HG03378 (cell line): Measurements from ENCODE around the gene SLFN14.
"Not testable (repeated sequence)": the region's sequence is repeated elsewhere in the genome, so short reads cannot be mapped to it uniquely, and the experiment has no call there.

Experiments
- ATAC-seq: cut with Tn5 transposase; IDR thresholded peaks from one replicate; pipeline ENCODE4 v1.9.1; 2021; ENCODE audit warnings: mild to moderate bottlenecking, moderate library complexity; ENCODE audit not compliant: unreplicated experiment

Gene SLFN14

DNA sequence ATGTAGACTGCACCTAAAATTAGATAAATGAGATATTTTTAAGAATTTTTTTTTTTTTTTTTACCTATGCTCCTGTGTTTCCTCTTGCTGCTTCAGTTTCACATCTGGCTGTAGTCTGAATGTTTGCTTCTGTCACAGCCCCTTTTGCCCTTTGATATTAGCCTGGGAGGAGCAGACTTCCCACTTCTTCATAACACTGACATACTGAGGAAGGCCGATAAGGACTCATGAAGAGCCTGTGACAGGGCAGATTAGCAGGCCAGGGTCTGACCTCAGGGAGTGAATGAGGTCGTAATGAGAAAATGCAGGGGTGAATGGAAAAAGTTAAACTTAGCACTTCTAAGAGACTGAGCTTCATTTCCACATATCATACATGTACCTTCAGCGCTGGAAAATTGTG, at the start of gene SLFN14:
SLFN14 (minus strand) TSS at position 117 of the 400 bp plus-strand sequence. CDS start 2,757 bp downstream, outside the sequence.
- no peak for ATAC-seq

DNA sequence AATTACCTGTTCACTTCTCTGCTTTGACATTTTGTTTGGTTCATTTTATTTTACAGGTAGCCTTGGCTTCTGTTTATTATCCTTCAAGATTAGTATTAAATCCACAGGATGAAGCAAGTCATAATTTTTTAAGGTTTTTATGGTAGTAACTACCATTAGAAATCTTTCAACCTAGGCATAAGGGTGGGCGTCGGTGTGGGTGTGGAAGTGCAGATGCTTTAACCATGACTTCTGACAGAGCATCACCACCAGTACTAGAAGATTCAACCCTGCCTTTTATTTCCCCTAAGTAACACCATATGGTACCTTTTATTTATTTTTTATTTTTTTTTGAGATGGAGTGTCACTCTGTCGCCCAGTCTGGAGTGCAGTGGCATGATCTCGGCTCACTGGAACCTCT, 49.2 kb upstream of the SLFN14 start:
- no peak for ATAC-seq

DNA sequence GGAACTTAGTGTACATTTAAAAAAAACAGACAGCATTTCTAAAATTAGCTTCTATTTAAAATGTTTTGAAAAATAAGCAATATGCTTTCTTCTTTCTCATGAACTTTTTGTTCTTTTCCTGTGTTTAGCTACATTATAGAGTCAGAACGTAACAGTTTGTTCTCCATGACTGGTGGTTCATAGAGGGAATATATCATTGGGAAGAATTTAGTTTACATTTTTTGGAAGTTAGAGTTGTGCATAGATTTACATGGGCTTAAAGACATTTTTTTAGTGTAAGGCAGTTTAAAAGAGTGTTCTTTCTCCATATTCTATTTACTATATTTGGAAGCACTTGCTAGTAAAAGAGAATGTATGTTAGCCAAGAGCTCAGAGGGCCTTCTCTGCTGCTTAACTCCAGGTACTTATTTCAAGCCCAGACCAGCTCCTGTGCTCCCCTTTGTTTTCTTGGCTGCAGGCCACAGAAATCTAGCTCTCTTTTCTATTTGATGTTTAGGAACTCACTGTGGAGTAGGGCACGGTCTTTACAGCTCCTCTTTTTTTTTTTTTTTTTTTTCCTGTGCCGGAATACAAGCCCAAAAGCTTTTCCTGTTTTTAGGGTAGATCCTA, 46.7 kb upstream of the SLFN14 start:
- no peak for ATAC-seq

- ATAC-seq, result no peak
Measured at GRCh38 chr17:35605678-35606077, 45.1 kb upstream of the SLFN14 start.

GRCh38 chr17:35603674-35604073, 43.1 kb upstream of the SLFN14 start:
- ATAC-seq, result no peak

DNA sequence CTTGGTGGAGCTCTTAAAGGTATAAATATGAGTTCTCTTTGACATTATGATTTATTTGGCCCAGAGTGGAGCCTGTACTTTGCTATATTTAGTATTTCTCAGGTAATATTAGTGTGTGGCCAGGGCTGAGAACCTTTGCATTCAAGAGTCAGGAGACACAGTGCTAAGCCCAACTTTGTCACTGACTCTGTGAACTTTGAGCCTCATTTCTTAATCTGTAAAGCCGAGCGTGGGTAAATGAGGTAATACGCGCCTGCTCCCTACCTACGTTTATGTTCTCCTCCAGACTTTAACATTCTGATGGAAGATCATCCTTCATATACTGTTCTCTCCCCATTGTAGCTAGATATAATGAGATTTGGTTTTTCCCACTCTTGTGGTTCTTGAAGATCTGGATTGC, 37.0 kb upstream of the SLFN14 start:
- ATAC-seq, result no peak

DNA sequence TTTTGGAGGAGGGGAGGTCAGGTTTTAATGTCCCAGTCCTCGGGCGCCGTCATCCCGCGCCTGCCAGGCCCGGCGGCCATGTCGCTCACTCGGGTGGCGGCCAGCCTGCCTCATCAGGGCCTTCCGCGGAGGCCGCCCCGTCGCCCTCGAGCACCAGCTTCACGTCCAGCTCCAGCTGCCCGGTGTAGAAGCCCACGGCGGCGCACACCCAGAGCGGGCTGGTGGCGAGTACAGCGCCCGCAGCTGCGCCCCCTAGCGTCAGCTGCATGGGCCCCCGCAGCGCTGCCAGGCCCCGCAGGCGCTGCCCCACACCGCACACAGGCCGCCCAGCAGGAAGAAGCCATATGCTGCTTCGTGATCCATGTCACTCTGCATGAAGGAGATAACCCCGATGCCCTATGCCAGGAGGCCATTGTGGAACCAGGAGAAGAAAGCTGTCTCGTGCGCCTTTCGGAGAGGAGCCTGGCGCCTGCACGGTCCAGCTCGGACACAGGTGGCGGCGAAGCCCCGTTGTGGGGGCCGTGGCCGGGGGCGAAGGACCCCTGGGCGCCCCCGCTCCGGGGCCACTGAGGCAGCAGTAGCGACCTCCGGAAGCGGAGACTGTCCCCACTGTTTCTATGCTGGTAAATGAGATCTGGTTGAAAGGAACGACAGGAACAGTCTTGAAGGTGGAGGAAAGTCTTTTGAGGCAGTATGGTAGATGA, 36.1 kb upstream of the SLFN14 start:
- no peak for ATAC-seq

DNA sequence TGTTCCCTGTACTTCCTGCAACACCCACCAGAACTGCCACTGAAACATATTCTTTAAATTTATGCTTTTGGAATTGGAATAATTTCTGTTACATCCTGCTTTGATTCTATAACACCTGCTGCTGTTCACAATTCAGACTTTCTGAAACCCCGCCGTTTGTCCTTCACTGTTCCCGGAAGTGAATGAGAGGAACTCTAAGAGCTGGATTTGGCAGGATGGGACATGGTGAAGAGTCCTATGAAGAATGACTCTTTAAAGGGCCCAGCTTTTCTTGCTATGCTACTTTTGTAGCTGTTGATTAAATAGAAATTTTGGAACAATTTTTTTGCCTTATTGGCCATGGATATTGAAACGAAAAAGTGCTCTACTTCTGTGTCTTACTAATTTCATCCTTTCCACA, 35.5 kb upstream of the SLFN14 start:
- no peak for ATAC-seq

- no peak for ATAC-seq
Measured at GRCh38 chr17:35588196-35588920, 27.7 kb upstream of the SLFN14 start.

DNA sequence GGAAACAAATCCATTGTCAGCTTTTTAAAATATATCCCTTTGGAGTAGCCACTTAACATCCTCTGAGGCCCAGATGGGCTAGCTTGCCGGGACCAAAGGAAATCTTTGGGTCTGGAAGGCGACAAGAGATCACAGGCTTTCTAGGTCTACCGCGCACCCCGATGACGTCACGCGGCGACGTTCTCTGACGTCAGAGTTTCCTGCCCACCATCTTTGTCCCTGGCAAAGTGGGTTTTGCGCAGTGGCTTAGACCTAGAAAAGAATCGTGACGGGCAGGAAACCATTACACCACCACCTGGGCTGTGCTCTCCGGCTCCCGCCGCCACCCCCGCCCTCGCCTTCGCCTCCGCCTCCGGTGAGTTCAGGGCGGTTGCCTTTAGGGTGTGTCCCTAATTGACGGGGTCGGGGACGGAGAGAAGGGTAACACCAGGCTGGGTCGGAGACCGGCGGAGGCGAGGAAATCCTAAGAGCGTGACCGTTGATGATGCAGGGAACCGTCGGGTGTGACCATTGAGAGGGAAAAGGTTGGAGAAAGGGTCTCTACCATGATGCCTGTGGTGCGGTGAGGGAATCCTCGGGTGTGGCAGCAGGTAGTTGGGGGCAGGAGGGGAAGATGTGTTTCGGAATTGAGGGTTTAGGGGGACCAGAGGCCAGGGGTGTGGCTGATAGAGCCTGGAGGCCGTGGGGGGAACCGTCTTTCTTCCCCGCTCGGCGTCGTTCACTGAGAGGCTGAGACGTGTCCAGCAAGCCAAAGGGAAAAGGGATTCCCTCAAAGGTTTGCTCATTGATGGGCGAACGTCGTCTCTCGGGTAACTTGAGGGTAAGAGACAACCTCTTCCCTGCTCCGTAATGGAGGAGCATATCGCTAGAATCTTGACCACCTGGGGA, 26.7 kb upstream of the SLFN14 start, which contains the start of gene AP2B1:
AP2B1 (plus strand) TSS at position 249 of the 888 bp plus-strand sequence. CDS start 6,709 bp downstream, outside the sequence.
- peak; percentile 66 for ATAC-seq

DNA sequence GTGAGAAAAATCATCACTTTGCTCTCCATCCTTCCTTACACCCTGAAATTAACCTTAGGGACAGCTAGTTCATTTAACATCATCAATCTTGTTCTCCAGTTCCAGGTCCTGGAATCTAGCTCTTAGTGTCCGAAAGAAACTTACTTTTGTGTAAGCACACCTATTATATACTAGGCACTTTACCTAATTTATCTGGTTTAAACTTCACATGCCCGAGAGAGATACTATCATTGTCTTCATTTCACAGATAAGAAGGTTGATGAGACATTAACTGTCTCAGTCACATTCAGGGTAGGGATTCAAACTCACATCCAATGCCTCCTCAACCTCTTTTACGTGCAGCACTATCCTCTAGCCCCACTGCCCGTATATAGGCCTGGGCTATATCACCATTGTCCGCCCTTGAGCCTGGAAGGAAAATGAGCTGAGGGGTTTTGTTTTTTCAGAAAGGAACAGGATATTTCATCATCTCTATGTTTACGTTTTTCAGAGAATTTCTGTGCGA, 26.0 kb upstream of the SLFN14 start:
- ATAC-seq, result peak; percentile 16

DNA sequence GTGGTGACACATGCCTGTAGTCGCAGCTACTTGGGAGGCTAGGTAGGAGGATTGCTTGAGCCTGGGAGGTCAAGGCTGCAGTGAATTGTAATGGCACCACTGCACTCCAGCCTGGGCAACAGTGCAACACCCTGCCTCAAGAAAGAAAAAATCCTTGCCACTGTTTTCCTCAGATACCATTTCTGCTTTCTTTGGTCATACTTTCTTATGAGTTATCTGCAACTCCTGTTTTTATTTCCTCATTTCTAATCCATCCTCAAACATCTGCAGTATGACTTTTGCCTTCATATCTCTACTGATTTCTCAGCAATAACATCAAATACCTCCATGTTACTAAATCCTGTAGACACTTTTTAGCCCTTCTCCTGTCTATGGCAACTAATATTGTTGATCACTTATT, 23.4 kb upstream of the SLFN14 start:
- no peak for ATAC-seq

GRCh38 chr17:35578929-35579432, 18.4 kb upstream of the SLFN14 start:
- ATAC-seq, result no peak

DNA sequence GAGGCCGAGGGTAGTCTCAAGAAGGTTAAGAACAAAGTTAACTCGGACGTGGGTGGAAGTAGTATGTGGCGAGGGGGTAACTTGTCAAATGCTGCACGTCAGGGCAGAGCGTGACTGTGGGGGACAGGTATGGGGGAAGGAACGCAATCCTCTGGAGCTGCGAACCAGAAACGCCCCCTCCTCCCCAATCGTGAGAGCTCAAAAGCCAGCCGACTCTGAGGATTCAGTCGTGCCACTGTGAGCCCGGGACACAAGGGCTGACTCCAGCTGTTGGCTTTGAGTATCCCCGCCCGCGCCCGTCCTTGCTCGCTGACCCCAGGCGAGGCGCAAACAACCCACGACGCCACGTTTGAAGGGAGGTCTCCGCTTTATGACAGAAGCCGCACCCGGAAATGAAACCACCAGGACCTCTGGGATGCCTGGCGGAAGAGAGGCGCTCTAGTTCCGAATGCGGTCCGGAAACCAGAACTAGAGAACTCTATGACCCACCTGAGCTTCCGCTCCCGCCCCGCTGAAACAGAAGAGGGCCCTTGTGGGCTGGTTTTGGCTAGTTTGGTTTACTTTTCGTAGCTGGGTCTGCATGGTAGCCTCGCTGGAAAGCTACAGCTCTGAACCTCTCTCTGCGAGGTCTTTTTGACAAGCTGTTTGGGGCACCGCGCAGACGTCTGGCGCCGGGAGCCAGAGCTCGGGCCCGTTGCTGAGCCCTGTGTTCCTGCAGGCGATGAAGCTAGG, 17.7 kb upstream of the SLFN14 start, which contains the start of gene PEX12:
PEX12 (minus strand) TSS at position 375 of the 732 bp plus-strand sequence. CDS start 550 bp downstream, outside the sequence.
- ATAC-seq, result peak; percentile 67

DNA sequence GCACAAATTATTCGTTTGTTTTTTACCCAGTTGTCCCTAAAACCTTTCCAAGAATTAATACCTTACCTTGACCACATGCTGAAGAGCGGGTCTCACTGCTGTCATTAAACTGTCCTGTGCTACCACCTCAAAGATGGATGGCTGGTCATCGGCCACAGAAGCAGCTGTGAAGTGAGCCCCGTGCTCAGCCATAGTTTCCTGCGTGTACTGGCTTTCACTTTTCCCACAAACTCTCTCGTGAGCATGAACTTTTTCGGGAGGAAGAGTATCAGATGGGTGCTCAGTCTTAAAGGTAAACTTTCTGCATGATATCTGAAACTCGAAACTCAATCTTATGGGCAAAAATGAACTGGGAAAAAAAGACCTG, 17.2 kb upstream of the SLFN14 start:
- ATAC-seq, result no peak

GRCh38 chr17:35575759-35576158, 15.1 kb upstream of the SLFN14 start:
- no peak for ATAC-seq

- ATAC-seq, result no peak
Measured at GRCh38 chr17:35569405-35569804, 8.8 kb upstream of the SLFN14 start.

DNA sequence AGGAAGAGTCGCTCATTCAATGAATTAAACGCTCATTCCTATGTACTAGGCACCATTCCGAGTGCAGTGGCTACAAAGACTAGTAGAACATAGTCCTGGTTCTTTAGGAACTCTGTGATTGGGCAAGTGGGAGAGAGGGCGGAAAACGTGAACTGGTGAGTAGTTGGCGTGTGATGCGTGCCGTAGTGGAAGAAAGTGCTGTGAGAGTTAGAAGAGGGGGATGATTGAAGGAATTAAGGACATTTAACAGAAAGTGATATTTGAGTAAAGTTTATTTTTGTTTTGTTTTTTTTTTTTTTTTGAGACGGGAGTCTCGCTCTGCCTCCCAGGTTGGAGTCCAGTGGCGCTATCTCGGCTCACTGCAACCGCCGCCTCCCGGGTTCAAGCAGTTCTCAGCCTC, 7.9 kb upstream of the SLFN14 start:
- ATAC-seq, result peak; percentile 14

DNA sequence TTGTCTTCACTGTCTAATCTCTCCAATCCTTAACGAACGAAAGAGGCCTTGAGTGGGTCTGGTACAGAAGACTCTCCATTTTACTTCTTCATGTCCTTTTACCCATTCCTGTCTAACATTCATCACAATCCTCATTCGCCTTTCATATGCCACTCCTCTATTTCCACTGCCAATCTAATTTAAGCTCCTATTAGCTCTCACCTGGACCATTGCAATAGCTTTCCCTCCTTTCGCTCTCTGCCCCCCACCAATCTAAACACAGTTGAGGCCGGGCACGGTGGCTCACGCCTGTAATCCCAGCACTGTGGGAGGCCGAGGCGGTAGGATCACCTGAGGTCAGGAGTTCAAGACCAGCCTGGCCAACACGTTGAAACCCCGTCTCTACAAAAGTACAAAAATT, 6.3 kb upstream of the SLFN14 start:
- no peak for ATAC-seq

- ATAC-seq, result not testable (repeated sequence)
Measured at GRCh38 chr17:35563181-35563580, 2.6 kb upstream of the SLFN14 start.
